HG03558 (cell line): ENCODE measurements around the gene LDAF1.
"Not testable (repeated sequence)": the region's sequence is repeated elsewhere in the genome, so short reads cannot be mapped to it uniquely, and the experiment has no call there.

ENCODE experiments used
- ATAC-seq: cut with Tn5 transposase; IDR thresholded peaks from one replicate; pipeline ENCODE4 v1.9.1; 2021; ENCODE audit warnings: moderate number of reproducible peaks; ENCODE audit not compliant: unreplicated experiment; ENCODE audit errors: extremely low read depth

Gene LDAF1

GRCh38 chr16:21160276-21160675, 1.8 kb downstream of the LDAF1 start:
- ATAC-seq: no peak

GRCh38 chr16:21161211-21161610, 2.7 kb downstream of the LDAF1 start:
- ATAC-seq: no peak

GRCh38 chr16:21162661-21163151, 4.2 kb downstream of the LDAF1 start:
- no peak for ATAC-seq

GRCh38 chr16:21163576-21163975, 5.1 kb downstream of the LDAF1 start:
- ATAC-seq: no peak

GRCh38 chr16:21164521-21165168, 6.2 kb downstream of the LDAF1 start:
- ATAC-seq: no peak

- ATAC-seq: no peak
These were observed 8.1 kb downstream of the LDAF1 start for GRCh38 chr16:21166561-21166961.

- ATAC-seq: no peak
These were observed 8.9 kb downstream of the LDAF1 start for GRCh38 chr16:21167360-21167759.

GRCh38 chr16:21167929-21168602, 9.6 kb downstream of the LDAF1 start:
- ATAC-seq: no peak

- no peak for ATAC-seq
These were observed 10.9 kb downstream of the LDAF1 start for GRCh38 chr16:21169249-21169981.

GRCh38 chr16:21170116-21170515, 11.6 kb downstream of the LDAF1 start:
- ATAC-seq: not testable (repeated sequence)

- ATAC-seq: no peak
These were observed 14.2 kb downstream of the LDAF1 start for GRCh38 chr16:21172650-21173049.

GRCh38 chr16:21175397-21175796, 16.9 kb downstream of the LDAF1 start:
- ATAC-seq: no peak

- ATAC-seq: no peak
These were observed 20.9 kb downstream of the LDAF1 start for GRCh38 chr16:21179126-21179982.

GRCh38 chr16:21179983-21180365, 21.5 kb downstream of the LDAF1 start:
- no peak for ATAC-seq

- no peak for ATAC-seq
These were observed 25.5 kb downstream of the LDAF1 start for GRCh38 chr16:21183995-21184394.

GRCh38 chr16:21184834-21185233, 26.4 kb downstream of the LDAF1 start:
- no peak for ATAC-seq

GRCh38 chr16:21185659-21186325, 27.3 kb downstream of the LDAF1 start:
- ATAC-seq: no peak

GRCh38 chr16:21186326-21186691, 27.8 kb downstream of the LDAF1 start:
- ATAC-seq: no peak

GRCh38 chr16:21189311-21189710, 30.8 kb downstream of the LDAF1 start:
- ATAC-seq: no peak

GRCh38 chr16:21190013-21190412, 31.5 kb downstream of the LDAF1 start:
- ATAC-seq: no peak
